Gastroesophageal sphincter (tissue), 4 donors: Measurements from ENCODE around the gene ASAH2B. TPM values are rescaled to one million over a fixed set of nuclear protein-coding genes. Genes with fewer than 3 reads are reported as not detected.
A peak's percentile ranks its signal among the peaks of the same experiment; 100 is the strongest.
"Not testable (repeated sequence)": the region's sequence is repeated elsewhere in the genome, so short reads cannot be mapped to it uniquely, and the experiment has no call there.

Experiments
- ATAC-seq: fragments of 150-250 bp; one replicate; pipeline ENCODE4 v1.9.1; 2016; ENCODE audit warnings: mild to moderate bottlenecking, moderate library complexity
- H3K27ac ChIP-seq, 4 donors: fragments of 200-600 bp; sonication (generic) in 3 of 4; 1 replicate in 3 of 4; 2 replicates in 1 of 4; pipeline ENCODE4 v1.5.1; 2016 to 2019
- H3K27me3 ChIP-seq: fragments of 200-600 bp; sonication (generic); one replicate; pipeline ENCODE4 v1.5.1; 2019
- H3K36me3 ChIP-seq, 2 donors: fragments of 200-600 bp; sonication (generic); one replicate each; pipeline ENCODE4 v1.5.1; 2019; ENCODE audit warnings: control low read depth in 1 of 2
- H3K4me1 ChIP-seq, 3 donors: fragments of 200-600 bp; sonication (generic); 1 replicate in 2 of 3; 2 replicates in 1 of 3; pipeline ENCODE4 v1.5.1; 2016 to 2019; ENCODE audit warnings: control low read depth in 2 of 3
- H3K4me3 ChIP-seq, 2 donors: fragments of 200-600 bp; sonication (generic); one replicate each; pipeline ENCODE4 v1.5.1; 2019; ENCODE audit warnings: mild to moderate bottlenecking in 1 of 2, moderate library complexity in 1 of 2
- H3K9me3 ChIP-seq, 3 donors: fragments of 200-600 bp; sonication (generic); one replicate each; pipeline ENCODE4 v1.5.1; 2017 to 2019; ENCODE audit warnings: control low read depth in 2 of 3
- CTCF ChIP-seq, 4 experiments: fragments of 200-600 bp in 2 of 4; fragments of 450-650 bp in 2 of 4; sonication (generic) in 1 of 4; IDR thresholded peaks; one replicate each; pipeline ENCODE4 v1.5.1; 2017 to 2019; ENCODE audit warnings: antibody characterized with exemption in 4 of 4, mild to moderate bottlenecking in 2 of 4, moderate library complexity in 2 of 4
- EP300 ChIP-seq: sonication (generic); formaldehyde crosslinking; IDR thresholded peaks from one replicate; pipeline ENCODE4 v1.6.1; 2017; ENCODE audit warnings: antibody characterized with exemption, mild to moderate bottlenecking
- POLR2A ChIP-seq, 2 donors: fragments of 450-650 bp; IDR thresholded peaks; one replicate each; pipeline ENCODE4 v1.6.1; 2017; ENCODE audit warnings: antibody characterized with exemption in 2 of 2, mild to moderate bottlenecking in 2 of 2, moderate library complexity in 1 of 2
- POLR2AphosphoS5 ChIP-seq: sonication (generic); formaldehyde crosslinking; IDR thresholded peaks from one replicate; pipeline ENCODE4 v1.6.1; 2017; ENCODE audit warnings: antibody characterized with exemption
- WGBS, 2 donors: methylation state at CpG; one replicate each; pipeline ENCODE4 v1.1.5; 2018; ENCODE audit warnings: low coverage in 1 of 2; 5-methylcytosine and 5-hydroxymethylcytosine counted together
- total RNA-seq, 4 donors: library from RNA; depleted of rRNA; stranded (reverse); fragments of >200 nt; gene quantifications; one replicate each; pipeline ENCODE4 v1.1.0, GENCODE V29; 2016

Gene ASAH2B
- total RNA-seq, 4 donors from 2014 or later, result 1.2 to 4.8 (median 3.9) TPM

- WGBS, 2 donors, result 0 to 2% methylated on average over 4 to 8 of the region's 8 CpGs
- ATAC-seq, result peak; percentile 29
- no peak for TF ChIP-seq POLR2A (IDR thresholded peaks at IDR 0.05)
- TF ChIP-seq CTCF (IDR thresholded peaks at IDR 0.05), result no peak
- no peak for TF ChIP-seq POLR2AphosphoS5
- TF ChIP-seq EP300, result no peak
These were observed 535 bp downstream of the ASAH2B start for GRCh38 chr10:50740293-50740648.

DNA sequence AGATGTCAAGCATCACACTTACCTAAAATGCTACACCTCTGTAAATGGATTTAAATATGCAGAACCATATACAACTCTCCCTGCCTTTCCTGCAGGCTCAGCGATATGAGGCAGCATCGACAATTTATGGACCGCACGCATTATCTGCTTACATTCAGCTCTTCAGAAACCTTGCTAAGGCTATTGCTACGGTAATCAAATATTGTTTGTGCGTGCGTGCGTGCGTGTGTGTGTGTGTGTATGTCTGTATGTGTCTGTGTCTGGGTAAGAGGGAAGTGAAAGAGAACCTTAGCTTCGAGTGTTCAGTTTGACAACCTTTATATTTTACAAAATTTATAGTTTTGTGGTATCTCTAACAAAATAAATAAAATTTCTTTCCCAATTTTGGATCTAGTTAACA lies 3.1 kb downstream of the ASAH2B start:
- not testable (repeated sequence) for ATAC-seq, H3K36me3 ChIP-seq, H3K9me3 ChIP-seq, H3K4me3 ChIP-seq, H3K27ac ChIP-seq, H3K27me3 ChIP-seq
- H3K4me1 ChIP-seq, result peaks cover 0 to 14% (median 0%) of the 10 kb centered on the region in 3 donors
- WGBS, 2 donors, result 60 to 92% methylated on average over 1 to 10 of the region's 10 CpGs

More at GRCh38 chr10:50740293-50740648, 535 bp downstream of the ASAH2B start:
- Histone ChIP-seq H3K27ac (peak overlapping the region; percentile 22 to 83 (median 81)), H3K27me3 (no peaks in the 10 kb centered on the region), H3K9me3 (no peaks in the 10 kb centered on the region), H3K36me3 (no peaks in the 10 kb centered on the region), H3K4me3 (peak overlapping the region; percentile 77 to 94), H3K4me1 (peaks cover 0 to 14% (median 0%) of the 10 kb centered on the region in 3 donors)

- not testable (repeated sequence) for H3K4me3 ChIP-seq, ATAC-seq
- WGBS, 2 donors, result 67 to 89% methylated on average over 1 to 3 of the region's 5 CpGs
These were observed 27.2 kb downstream of the ASAH2B start for GRCh38 chr10:50766774-50767513.

GRCh38 chr10:50772042-50772441 lies 32.3 kb downstream of the ASAH2B start:
- H3K4me1 ChIP-seq, H3K4me3 ChIP-seq, H3K36me3 ChIP-seq, H3K9me3 ChIP-seq, H3K27me3 ChIP-seq, ATAC-seq, H3K27ac ChIP-seq: not testable (repeated sequence)
- 81% methylated on average over 2 of the region's 3 CpGs; no CpG with 5 or more reads in 1 of the 2 donors for WGBS, 2 donors

More at GRCh38 chr10:50766774-50767513, 27.2 kb downstream of the ASAH2B start:
- H3K27me3 ChIP-seq, H3K27ac ChIP-seq, H3K36me3 ChIP-seq, H3K9me3 ChIP-seq, H3K4me1 ChIP-seq: not testable (repeated sequence)

- H3K9me3 ChIP-seq, H3K27ac ChIP-seq, H3K4me1 ChIP-seq, H3K36me3 ChIP-seq, ATAC-seq, H3K4me3 ChIP-seq, H3K27me3 ChIP-seq: not testable (repeated sequence)
- 14 to 57% methylated on average over 1 of the region's 2 CpGs for WGBS, 2 donors
These were observed 35.1 kb downstream of the ASAH2B start for GRCh38 chr10:50774868-50775267.

DNA sequence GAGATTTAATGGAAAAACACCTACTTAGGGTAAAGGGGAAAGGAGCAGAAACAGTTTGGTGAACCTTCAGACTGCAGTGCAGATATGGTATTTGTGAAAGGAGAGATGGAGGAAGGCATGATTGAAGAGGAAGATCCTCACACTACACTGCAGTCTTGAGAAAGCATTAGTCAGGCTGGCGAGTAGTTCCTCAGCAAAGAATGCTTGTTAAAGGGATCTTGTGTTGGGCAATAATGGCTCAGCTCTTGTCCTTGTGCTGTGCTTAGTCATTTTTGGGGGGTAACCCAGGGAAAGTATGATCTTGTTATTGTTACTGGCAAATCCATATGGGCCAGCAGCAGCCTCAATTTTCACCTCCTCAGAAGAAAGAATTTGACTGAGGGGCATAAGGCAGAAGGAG lies 40.3 kb downstream of the ASAH2B start:
- H3K4me3 ChIP-seq, result not testable (repeated sequence)

DNA sequence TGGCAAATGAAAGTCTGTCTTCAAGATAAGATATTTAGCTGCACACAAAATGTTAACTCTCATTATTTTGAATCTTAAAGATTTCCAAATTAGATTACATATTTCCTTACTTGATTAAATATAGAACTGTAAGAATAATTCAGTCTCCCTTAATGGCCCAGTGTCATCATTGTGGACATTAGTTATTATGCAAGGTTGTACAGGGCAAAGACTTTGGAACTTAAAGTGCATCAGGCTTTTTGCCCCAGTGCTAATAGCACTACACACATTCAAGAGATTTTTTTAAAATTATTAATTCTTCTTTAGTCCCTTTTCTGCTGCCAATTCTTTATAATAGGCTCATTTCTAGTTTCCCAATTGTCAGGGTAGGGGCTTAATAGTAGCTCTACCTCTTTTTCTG lies 42.3 kb downstream of the ASAH2B start:
- ATAC-seq, H3K36me3 ChIP-seq, H3K9me3 ChIP-seq, H3K4me1 ChIP-seq, H3K27me3 ChIP-seq, H3K4me3 ChIP-seq, H3K27ac ChIP-seq: not testable (repeated sequence)

More for the DNA sequence above, 40.3 kb downstream of the ASAH2B start:
- not testable (repeated sequence) for H3K27ac ChIP-seq, ATAC-seq, H3K4me1 ChIP-seq, H3K36me3 ChIP-seq, H3K27me3 ChIP-seq, H3K9me3 ChIP-seq
- WGBS, 2 donors, result 71% methylated on average over 1 of the region's 1 CpG

DNA sequence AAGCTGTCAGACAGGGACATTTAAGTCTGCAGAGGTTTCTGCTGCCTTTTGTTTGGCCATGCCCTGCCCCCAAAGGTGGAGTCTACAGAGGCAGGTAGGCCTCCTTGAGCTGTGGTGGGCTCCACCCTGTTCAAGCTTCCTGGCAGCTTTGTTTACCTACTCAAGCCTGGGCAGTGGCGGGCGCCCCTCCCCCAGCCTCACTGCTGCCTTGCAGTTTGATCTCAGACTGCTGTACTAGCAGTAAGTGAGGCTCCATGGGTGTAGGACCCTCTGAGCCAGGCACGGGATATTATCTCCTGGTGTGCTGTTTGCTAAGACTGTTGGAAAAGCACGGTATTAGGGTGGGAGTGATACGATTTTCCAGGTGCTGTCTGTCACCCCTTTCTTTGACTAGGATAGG lies 48.2 kb downstream of the ASAH2B start:
- H3K36me3 ChIP-seq, H3K27ac ChIP-seq, H3K4me3 ChIP-seq, ATAC-seq, H3K27me3 ChIP-seq, H3K9me3 ChIP-seq, H3K4me1 ChIP-seq: not testable (repeated sequence)
- WGBS, 2 donors, result 34 to 58% methylated on average over 2 of the region's 5 CpGs
